GM10266 (cell line): ENCODE data around the gene ELOF1.
"Not testable (repeated sequence)": the region's sequence is repeated elsewhere in the genome, so short reads cannot be mapped to it uniquely, and the experiment has no call there.

Experiments
- DNase-seq: peaks from one replicate; pipeline ENCODE4 v3.0.0; 2012; ENCODE audit errors: extremely low spot score
- CTCF ChIP-seq: IDR thresholded peaks from 2 replicates; pipeline ENCODE4 v1.5.1; 2012; ENCODE audit warnings: mild to moderate bottlenecking, low read depth; ENCODE audit not compliant: control insufficient read depth, insufficient read depth; ENCODE audit errors: missing control alignments

The ELOF1 gene

GRCh38 chr19:11558881-11559828 lies at the start of gene ELOF1:
Gene ELOF1, minus strand, starts transcription at chr19:11559230. Its CDS starts 4,883 bp downstream, at chr19:11554347.
- peak; percentile 13 for TF ChIP-seq CTCF

GRCh38 chr19:11606484-11606883 lies 47.5 kb upstream of the ELOF1 start:
- no peak for TF ChIP-seq CTCF
- no peak for DNase-seq

More at GRCh38 chr19:11558881-11559828, at the start of gene ELOF1:
- peak; percentile 95 for DNase-seq

- not testable (repeated sequence) for DNase-seq
Observed at GRCh38 chr19:11599704-11600103, 40.7 kb upstream of the ELOF1 start.

- no peak for TF ChIP-seq CTCF
Observed at GRCh38 chr19:11598746-11599145, 39.7 kb upstream of the ELOF1 start.

GRCh38 chr19:11598103-11598483 lies 39.1 kb upstream of the ELOF1 start:
- no peak for DNase-seq

More at GRCh38 chr19:11598746-11599145, 39.7 kb upstream of the ELOF1 start:
- no peak for DNase-seq

GRCh38 chr19:11597202-11598102 lies 38.4 kb upstream of the ELOF1 start, which contains the start of gene ZNF627:
Gene ZNF627, plus strand, starts transcription at chr19:11597483. Its CDS starts 145 bp downstream, at chr19:11597628.
- peak; percentile 97 for DNase-seq
- peak; percentile 4 for TF ChIP-seq CTCF

More at GRCh38 chr19:11598103-11598483, 39.1 kb upstream of the ELOF1 start:
- no peak for TF ChIP-seq CTCF

GRCh38 chr19:11596156-11596555 lies 37.1 kb upstream of the ELOF1 start:
- no peak for TF ChIP-seq CTCF

More at GRCh38 chr19:11596156-11596555, 37.1 kb upstream of the ELOF1 start:
- no peak for DNase-seq
